ENCODE data around the gene MFAP3. TPM values are rescaled to one million over a fixed set of nuclear protein-coding genes. Genes with fewer than 3 reads are reported as not detected.
A peak's percentile ranks its signal among the peaks of the same experiment; 100 is the strongest.
"Not testable (repeated sequence)": the region's sequence is repeated elsewhere in the genome, so short reads cannot be mapped to it uniquely, and the experiment has no call there.

MFAP3 gene
- total RNA-seq, 1 experiment from 2014 or later = 44.7 TPM

- peak; percentile 14 for DNase-seq (ENCODE audit: low read depth)
Observed at GRCh38 chr5:154049636-154050035, 10.9 kb downstream of the MFAP3 start.

GRCh38 chr5:154053468-154053867 lies 14.7 kb downstream of the MFAP3 start:
- DNase-seq (ENCODE audit: low read depth) = no peak

GRCh38 chr5:154055201-154055600 lies 16.4 kb downstream of the MFAP3 start:
- no peak for DNase-seq (ENCODE audit: low read depth)

GRCh38 chr5:154058055-154059038 lies 19.6 kb downstream of the MFAP3 start:
- peak; percentile 80 for DNase-seq (ENCODE audit: low read depth)

GRCh38 chr5:154059039-154059430 lies 20.3 kb downstream of the MFAP3 start:
- DNase-seq (ENCODE audit: low read depth) = no peak

- no peak for DNase-seq (ENCODE audit: low read depth)
Observed at GRCh38 chr5:154059583-154059982, 20.8 kb downstream of the MFAP3 start.

- no peak for DNase-seq (ENCODE audit: low read depth)
Observed at GRCh38 chr5:154060606-154061005, 21.8 kb downstream of the MFAP3 start.

- no peak for DNase-seq (ENCODE audit: low read depth)
Observed at GRCh38 chr5:154063372-154063771, 24.6 kb downstream of the MFAP3 start.

GRCh38 chr5:154065971-154066370 lies 27.2 kb downstream of the MFAP3 start:
- DNase-seq (ENCODE audit: low read depth) = no peak

- DNase-seq (ENCODE audit: low read depth) = not testable (repeated sequence)
Observed at GRCh38 chr5:154069854-154070253, 31.1 kb downstream of the MFAP3 start.

GRCh38 chr5:154071799-154072413 lies 33.1 kb downstream of the MFAP3 start:
- no peak for DNase-seq (ENCODE audit: low read depth)

GRCh38 chr5:154072414-154073171 lies 33.8 kb downstream of the MFAP3 start:
- DNase-seq (ENCODE audit: low read depth) = peak; percentile 65

- no peak for DNase-seq (ENCODE audit: low read depth)
Observed at GRCh38 chr5:154076240-154076922, 37.6 kb downstream of the MFAP3 start.

GRCh38 chr5:154077696-154078095 lies 38.9 kb downstream of the MFAP3 start:
- DNase-seq (ENCODE audit: low read depth) = peak; percentile 55

- no peak for DNase-seq (ENCODE audit: low read depth)
Observed at GRCh38 chr5:154078272-154078671, 39.5 kb downstream of the MFAP3 start.

- DNase-seq (ENCODE audit: low read depth) = peak; percentile 12
Observed at GRCh38 chr5:154081246-154081645, 42.5 kb downstream of the MFAP3 start.

- DNase-seq (ENCODE audit: low read depth) = no peak
Observed at GRCh38 chr5:154084062-154084639, 45.4 kb downstream of the MFAP3 start.

- no peak for DNase-seq (ENCODE audit: low read depth)
Observed at GRCh38 chr5:154086146-154086545, 47.4 kb downstream of the MFAP3 start.

- DNase-seq (ENCODE audit: low read depth) = peak; percentile 63
Observed at GRCh38 chr5:154086641-154087040, 47.9 kb downstream of the MFAP3 start.

- peak; percentile 81 for DNase-seq (ENCODE audit: low read depth)
Observed at GRCh38 chr5:154087260-154087659, 48.5 kb downstream of the MFAP3 start.

- DNase-seq (ENCODE audit: low read depth) = no peak
Observed at GRCh38 chr5:154088801-154089200, 50.0 kb downstream of the MFAP3 start.

Measured in LHCN-M2 (cell line).